ENCODE results near the gene OSER1.

The OSER1 gene

DNA sequence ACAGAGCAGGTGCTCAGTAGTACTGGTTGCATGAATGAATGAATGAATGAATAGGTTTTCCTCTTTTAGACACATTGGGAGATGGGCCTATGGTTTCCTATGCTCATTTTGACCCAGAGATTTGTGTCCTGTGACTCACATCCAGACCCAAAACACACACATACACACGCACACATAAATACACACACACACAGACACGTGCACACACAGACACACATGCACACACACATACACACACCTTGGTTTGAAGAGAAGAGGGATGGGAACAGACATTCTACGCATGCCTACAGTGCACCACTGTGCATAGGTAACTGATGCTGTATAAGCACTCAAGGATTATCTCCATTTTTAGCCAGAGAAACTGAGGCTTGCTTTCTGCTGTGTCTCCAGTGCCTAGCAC, 27.7 kb downstream of the OSER1 start:
- no peak for DNase-seq (ENCODE audit: extremely low read depth, low read depth)
- TF ChIP-seq, protein P1, sequence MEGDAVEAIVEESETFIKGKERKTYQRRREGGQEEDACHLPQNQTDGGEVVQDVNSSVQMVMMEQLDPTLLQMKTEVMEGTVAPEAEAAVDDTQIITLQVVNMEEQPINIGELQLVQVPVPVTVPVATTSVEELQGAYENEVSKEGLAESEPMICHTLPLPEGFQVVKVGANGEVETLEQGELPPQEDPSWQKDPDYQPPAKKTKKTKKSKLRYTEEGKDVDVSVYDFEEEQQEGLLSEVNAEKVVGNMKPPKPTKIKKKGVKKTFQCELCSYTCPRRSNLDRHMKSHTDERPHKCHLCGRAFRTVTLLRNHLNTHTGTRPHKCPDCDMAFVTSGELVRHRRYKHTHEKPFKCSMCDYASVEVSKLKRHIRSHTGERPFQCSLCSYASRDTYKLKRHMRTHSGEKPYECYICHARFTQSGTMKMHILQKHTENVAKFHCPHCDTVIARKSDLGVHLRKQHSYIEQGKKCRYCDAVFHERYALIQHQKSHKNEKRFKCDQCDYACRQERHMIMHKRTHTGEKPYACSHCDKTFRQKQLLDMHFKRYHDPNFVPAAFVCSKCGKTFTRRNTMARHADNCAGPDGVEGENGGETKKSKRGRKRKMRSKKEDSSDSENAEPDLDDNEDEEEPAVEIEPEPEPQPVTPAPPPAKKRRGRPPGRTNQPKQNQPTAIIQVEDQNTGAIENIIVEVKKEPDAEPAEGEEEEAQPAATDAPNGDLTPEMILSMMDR (IDR thresholded peaks at IDR 0.05; ENCODE audit: low read depth, low read length), result no peak

DNA sequence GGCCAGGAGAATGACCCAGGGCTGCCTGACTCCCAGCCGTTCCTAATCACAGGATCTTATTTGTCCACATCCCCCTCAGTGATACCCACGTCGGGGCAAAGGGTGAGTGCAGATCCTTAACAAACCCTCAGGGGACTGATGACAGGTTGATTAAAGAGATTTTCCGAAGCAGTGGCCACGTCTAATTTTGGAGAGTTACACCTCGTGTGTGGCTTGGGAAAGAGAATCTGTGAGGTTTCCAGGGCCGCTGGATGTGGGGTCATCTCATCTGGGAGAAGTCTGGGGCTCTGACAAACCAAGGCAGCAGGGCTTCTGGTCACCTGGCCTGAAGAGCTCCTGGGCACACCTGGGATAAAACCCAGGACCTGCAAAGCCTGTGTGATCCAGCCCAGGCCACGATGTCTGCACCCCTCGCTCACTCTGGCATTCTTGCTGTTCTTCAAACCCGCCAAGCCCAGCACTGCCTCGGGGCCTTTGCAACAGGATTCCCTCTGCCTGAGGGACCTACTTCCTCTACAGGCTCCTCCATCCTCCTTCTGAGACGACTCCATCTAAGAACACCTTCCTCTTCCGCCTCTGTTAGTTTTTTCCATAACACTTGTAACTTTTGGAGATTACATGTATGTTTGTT, 28.3 kb downstream of the OSER1 start:
- DNase-seq (ENCODE audit: extremely low read depth, low read depth), result no peak
- TF ChIP-seq, protein P1 (IDR thresholded peaks at IDR 0.05; ENCODE audit: low read depth, low read length), result no peak

DNA sequence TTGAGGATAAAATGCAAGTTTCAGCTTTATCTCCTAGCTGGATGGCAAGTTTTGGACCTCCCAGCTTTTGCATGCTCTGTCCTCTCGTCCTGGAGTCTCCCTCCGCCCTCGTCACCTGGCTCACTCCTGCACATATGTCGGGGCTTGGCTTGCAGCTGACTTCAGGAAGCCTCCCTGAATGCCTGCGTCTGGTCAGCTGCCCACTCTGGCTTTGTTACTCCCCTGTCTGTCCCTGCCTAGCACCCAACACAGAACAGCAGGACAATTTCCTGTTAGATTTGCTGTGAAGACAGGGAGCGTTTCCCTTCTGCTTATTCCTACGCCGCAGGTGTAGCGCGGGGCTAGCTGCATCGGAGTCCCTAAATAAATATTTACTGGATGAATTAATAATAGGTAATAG, 29.0 kb downstream of the OSER1 start:
- no peak for DNase-seq (ENCODE audit: extremely low read depth, low read depth)

DNA sequence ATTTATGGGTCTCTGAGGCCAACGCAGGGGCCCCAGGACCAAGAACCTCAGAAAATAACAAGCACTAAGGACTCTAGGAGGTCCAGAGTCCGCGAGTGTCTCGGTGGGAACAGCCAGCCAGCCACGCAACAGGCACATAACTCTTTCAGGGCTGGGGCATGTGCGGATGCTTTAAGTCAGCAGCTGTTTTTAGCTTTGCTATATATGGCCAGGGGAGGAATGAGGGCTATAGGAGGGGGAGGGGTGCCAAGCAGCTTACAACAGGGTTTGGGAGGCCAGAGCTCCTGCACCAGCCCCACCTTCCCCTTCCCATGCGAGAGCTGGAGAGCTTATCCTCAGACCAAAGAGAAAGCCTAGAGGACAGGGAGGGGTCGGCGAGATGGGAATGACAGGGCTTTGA, 29.8 kb downstream of the OSER1 start:
- TF ChIP-seq, protein P1 (IDR thresholded peaks at IDR 0.05; ENCODE audit: low read depth, low read length), result no peak
- no peak for DNase-seq (ENCODE audit: extremely low read depth, low read depth)

More for the DNA sequence above, 29.0 kb downstream of the OSER1 start:
- TF ChIP-seq, protein P1 (IDR thresholded peaks at IDR 0.05; ENCODE audit: low read depth, low read length), result no peak

DNA sequence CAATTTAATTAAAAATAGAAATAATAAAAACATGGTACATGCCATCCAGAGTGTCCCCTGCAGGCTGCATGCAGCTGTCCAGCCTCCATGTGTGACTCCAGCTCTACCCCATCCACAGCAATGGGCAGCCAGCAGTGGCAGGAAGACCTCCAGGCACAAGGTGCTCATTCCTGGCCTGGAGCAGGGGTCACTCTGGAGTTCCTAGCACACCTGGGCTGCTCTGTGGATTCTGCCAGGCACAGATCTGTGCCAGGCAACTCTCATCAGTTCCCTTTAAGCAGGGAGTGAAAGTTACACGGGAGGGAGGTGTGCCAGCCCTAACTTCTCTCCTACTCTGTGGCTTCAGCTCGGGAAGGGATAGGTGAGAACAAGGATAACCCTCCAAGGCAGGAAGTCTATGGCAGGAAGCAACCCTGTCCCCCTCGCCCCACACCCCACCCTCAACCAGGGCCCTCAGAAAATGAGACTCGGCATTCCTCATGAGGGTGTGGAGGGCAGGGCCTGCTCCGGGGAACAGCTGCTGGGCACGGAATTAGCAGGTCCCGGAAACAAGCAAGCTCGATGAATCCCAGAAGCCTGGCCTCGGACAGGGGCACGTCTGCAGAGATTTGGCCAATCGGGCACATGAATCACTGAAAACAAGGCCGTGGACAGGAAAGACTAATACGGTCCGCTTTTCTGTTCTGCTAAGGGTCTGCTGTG, 33.6 kb downstream of the OSER1 start:
- DNase-seq (ENCODE audit: extremely low read depth, low read depth), result no peak
- TF ChIP-seq, protein P1 (IDR thresholded peaks at IDR 0.05; ENCODE audit: low read depth, low read length), result no peak

DNA sequence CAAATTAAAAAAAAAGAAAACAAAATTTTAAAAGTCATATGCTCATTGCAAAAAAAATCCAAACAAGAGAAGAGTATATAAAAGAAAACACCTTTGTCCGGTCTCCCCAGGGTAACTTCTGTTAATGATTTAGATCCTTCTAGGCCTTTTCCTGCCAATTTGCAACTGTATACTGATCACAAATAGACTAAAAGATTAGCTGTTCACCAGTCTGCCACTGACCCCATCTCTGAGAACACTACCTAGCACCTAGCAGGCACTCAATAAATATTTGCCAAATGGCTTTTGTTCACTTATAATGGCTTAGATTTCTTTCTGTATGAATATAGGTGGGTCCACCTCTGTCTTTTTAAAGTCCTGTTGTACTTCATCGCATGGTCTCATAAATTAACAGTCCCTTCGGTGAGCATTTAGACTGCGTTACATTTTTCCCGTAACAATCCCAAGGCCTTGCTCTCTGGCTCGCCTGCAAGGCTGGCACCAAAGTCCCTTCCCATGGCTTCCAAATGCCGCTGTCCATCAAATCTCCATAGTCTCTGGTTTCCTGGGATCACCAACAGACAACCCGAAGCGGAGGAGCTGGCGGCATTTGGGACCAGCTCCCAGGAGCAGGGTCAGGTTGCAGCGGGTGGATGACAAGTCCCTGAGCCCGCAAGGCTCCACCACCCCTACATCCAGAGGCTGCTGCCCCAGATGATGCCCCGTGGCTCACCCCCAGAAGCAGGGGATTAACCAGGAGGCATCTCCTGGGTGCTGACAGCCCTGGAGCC, 35.4 kb downstream of the OSER1 start:
- no peak for DNase-seq (ENCODE audit: extremely low read depth, low read depth)
- TF ChIP-seq, protein P1 (IDR thresholded peaks at IDR 0.05; ENCODE audit: low read depth, low read length), result no peak

DNA sequence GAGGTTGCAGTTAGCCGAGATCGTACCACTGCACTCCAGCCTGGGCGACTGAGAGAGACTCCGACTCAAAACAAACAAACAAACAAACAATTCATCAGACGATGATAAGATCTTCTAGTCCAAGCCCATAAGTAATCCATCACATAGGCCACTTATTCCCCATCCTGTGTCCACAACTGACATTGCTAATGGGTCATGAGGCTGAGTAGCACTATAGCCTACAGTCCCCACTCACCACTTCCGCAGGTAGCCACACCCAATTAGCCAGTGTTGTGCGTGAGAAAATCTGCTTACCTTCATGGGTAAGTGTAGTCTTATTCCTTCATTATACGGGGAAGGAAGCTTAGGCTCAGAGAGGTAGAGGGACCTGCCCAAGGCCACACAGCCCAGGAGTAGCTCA, 36.7 kb downstream of the OSER1 start:
- TF ChIP-seq, protein P1 (IDR thresholded peaks at IDR 0.05; ENCODE audit: low read depth, low read length), result no peak

More for the DNA sequence above, 36.7 kb downstream of the OSER1 start:
- DNase-seq (ENCODE audit: extremely low read depth, low read depth), result no peak

Data from AG09319 (cell line).